HG03460 (cell line): Measurements from ENCODE around the gene GALC.
A peak's percentile ranks its signal among the peaks of the same experiment; 100 is the strongest.

ENCODE experiments used
- ATAC-seq: cut with Tn5 transposase; IDR thresholded peaks from one replicate; pipeline ENCODE4 v1.9.1; 2021; ENCODE audit not compliant: unreplicated experiment

Gene GALC

GRCh38 chr14:87960013-87960787, 32.8 kb downstream of the GALC start:
- ATAC-seq: no peak

DNA sequence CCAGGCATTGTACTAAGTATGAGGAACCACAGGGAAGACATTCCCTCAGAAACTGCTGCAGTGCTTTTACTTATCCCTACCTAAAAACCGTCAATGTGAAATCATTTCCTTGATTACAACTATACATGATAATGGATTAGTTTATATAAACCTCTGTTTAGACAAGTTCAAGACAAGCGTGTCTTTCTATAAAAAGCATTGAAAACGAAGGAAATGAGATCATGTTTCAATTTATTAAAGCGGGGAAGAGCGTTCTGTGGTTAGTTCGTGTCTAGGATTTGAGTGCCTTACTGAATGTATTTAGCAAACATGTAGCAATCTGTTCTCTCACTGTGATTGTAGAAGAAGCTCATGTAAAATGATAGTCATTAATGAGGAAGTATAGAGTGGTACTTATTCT, 37.5 kb downstream of the GALC start:
- ATAC-seq: no peak

DNA sequence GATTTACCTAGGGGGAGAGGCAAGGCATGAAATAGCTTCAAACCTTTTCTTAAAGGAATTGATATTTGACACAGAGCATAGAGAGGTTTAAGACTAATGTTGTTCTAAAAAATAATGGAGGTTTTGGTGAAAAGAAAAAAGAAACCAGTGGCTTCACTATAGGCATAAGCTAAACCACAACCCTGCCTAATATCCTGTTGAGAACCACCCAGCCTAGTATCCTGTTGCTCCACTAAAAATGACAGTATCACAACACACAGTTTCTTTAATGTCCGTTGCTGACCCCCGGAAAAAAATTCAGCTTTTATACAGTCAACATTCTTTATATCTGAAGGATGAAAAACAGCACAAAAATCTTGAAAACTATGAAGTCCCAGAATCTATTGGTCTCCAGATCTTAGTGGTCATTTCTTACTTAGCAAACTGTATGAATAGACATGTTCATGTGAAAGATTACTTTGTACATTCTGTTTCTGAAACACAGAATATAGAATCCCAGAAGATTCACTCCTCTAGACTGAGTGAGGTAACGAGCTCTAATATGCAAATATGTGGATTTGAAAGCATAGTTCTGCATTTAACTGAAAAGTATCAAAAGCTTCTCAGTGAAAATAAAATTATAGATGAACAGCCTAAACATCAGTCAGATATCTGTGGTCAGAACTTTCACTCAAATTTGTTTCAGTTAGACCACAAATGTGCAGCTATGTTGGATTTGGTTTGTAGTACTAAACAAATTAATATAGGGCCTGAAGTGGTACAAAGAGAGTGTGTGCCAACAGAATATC, 40.5 kb downstream of the GALC start:
- ATAC-seq: peak; percentile 87

DNA sequence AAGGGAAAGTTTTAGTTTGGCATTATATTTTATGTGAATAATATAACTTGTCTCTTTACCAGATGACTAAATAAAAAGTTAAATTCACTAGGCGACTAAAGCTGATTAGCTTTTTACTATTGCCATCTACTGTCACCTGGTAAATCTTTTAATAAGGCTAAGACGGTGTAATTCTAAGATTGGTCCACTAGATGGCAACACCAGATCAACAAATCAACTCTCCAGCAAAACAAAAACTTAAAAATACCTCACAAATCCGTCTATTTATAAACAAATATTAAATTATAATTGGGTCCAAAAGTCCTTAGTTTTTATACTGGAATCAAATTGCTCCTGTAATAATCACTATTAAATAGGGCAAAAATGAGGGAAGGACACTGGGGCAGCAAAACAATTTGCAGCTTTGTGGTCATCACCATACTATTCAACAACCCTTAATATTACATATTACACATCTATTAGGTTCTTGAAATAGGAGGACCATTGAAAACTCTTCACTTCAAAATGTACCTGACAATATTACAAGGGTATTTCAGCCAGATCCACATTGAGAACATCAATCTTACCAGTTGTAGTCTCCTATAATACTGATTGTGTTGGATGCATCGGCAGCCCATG, 47.9 kb downstream of the GALC start:
- no peak for ATAC-seq

DNA sequence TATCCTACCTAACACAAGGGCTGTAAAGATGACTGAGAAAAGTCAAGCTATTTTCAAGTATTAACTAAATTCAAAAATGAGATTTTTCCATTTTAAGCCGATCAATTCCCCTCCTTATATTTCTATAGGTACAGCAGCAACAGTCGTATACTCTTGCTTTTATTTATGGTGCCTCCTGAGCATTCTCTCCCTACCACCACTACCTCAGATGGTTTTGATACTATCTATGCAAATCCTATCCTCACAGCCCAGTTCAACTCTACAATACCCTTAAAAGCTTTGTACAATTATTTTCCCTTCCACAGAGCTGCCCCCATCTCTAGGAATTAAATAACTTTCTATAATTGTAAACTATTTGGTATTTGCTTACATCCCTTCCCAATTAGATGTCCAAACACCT, 52.1 kb downstream of the GALC start:
- peak; percentile 39 for ATAC-seq

DNA sequence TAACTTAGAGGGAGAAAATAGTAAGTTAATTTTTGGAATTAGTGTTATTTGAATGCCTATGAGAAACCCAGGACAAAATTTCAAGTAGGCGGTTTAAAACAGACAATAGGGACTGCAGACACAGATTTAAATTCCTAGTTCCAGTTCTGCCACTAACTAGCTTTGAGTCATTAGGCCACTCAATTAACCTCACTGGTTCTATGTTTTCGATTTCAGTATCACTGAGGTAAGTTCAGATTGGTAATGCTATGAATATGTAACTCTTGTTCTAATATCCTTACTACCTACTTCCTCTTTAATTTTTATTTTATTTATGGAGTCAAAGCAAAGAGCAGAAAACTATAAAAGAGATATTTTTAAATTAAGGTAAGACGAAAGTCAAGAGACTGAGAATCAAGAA, 52.6 kb downstream of the GALC start:
- ATAC-seq: peak; percentile 97

DNA sequence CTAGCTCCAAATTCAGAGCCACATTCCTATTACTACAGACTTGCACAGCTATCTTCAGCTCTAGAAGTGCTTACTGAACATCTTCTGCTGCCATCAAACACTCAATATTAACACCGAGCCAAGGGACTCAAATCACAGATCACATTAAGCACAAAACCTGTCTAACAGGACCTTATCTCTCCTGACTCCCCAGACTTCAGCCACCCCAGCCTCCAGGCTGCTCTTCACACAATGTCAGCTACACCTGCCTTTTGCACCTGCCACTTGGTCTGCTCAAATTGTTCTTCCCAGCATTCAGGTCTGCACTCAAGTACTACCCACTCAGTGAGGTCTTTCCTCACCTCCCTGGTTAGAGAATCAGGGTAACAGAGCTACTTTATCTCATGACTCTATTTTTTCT, 57.1 kb downstream of the GALC start:
- no peak for ATAC-seq

- ATAC-seq: no peak
Observed at GRCh38 chr14:87935081-87935828, 57.7 kb downstream of the GALC start.

DNA sequence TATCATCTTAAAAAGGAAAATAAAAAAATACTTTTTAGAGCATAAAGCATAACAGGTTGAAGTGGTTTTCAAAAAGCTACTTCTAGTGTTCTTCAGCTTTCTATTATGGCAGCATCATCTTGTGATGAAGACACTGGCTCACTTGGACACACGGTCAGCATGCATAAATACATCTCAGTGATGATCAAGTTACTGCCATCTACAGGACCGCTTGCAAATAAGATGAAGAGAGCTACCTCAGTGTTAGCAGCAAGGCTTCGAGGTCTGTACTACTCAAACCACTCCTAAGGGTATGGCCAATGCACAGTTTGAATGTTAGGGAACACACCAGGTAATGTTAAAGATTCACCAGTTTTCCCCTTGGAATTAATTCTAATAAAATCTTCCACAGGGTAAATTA, 58.8 kb downstream of the GALC start:
- ATAC-seq: no peak

- ATAC-seq: no peak
Observed at GRCh38 chr14:87916886-87917275, 76.1 kb downstream of the GALC start.

GRCh38 chr14:87916103-87916885, 76.7 kb downstream of the GALC start:
- no peak for ATAC-seq

DNA sequence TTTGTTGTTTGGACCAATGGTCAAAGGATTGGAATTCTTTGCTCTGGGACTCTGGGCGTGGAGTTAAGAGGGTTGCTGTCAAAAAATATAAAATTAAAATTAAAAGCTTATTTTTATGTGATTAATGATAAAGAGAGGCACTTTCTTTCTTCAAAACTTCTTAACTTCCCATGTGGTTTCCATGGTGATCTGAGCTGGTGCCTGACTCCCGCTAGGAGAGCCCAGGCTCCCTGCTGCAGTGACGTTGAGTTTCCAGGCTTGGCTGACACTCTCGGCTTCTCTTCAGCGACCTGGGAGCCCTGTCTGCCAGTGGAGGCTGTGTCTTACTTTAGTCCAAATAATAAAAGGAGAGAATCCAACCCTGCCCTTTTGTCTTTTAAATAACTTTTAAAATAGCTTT, 84.4 kb downstream of the GALC start:
- ATAC-seq: no peak

GRCh38 chr14:87901652-87902051, 91.3 kb downstream of the GALC start:
- no peak for ATAC-seq

DNA sequence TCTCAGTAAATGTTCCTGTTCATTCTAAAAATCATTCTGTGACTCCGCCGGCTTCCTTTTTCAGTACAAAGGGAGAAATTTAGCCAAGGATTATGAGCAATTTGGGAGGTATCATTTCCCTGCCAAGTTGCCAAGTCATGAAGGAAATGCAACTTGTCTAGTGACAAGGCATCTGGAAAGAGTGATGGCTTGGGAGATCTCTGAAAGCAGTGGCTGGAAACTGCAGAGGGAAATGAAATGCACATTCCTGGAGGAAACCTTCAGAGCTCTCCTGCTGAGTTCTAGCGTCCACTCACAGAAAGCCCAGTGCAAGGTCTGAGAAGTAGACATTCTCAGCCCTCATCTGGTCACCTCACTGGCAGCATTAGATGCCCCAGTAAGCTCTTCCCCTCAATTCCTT, 91.7 kb downstream of the GALC start:
- no peak for ATAC-seq

- ATAC-seq: no peak
Observed at GRCh38 chr14:87899228-87899627, 93.8 kb downstream of the GALC start.

DNA sequence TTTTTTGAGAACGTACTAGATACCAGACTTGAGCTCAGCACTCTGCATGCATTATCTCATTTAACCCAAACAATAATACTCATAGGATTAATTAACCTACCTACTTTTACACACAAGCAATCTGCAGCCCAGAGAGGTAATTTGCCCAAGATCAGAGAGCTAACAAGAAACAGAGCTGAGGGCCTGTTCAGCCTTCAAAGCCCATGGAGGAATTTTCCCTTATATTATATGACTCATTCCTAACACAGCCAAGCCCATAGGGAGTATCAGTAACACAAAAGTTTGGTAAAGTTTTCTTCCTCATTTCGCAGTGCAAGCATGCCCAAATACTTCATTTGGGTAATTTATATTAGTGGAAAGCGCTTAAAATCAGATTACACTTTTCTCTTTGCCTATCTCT, 94.7 kb downstream of the GALC start:
- ATAC-seq: no peak

DNA sequence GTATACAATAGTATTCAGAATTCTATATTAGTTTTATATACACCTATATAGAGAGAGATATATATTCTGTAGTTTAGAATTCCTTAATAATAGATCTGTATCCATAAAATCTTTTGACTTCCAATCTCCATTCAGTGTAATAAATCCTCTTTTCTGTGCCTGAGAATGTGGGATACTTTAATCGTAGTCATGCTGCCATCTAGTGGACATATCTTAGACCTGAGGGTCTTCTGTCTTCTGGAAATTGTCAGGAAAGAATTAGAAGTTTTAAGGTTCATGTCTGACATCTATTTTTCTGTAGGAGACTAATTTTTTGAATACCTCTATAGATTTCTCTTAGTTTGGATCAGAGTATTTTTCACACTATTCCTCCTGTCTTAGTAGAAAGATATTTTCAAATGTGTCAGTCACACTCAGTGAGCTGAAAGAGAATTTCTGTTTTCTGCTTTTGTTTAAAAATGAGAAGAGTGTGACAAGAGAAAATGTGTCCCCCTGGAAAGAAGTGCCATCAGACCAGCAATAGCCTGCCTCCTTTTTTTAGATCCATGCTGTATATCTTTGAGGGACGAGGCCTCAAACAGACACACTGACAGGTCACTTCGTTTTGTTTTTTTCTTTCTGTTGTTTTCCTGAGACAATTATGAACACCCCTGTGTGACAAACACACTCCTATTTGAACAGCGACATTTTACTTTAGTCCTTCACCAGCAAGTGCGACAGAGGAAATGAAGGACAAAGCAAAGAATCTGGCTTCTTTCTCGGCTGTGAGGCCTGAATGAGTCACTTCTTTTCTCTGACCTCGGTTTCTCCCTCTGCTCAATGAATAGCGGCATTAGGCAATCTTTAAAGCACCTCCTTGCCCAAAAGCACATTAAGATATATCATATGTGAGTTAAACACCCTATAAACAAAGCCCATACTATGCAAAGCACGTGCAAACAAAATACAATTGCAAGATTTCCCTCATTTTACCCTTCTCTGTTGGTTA, 96.3 kb downstream of the GALC start:
- peak; percentile 52 for ATAC-seq

- ATAC-seq: no peak
Observed at GRCh38 chr14:87894920-87895319, 98.1 kb downstream of the GALC start.

- no peak for ATAC-seq
Observed at GRCh38 chr14:87892763-87893162, 100.2 kb downstream of the GALC start.
